Activated CD8-positive, alpha-beta memory T cell treated with anti-CD3 and anti-CD28 coated beads, Interleukin-2, amount 50 U/mL, for 48 hours (primary cell): ENCODE data around the gene PITPNM1.
"Not testable (repeated sequence)": the region's sequence is repeated elsewhere in the genome, so short reads cannot be mapped to it uniquely, and the experiment has no call there.

Source experiments
- DNase-seq: peaks from one replicate; pipeline ENCODE4 v3.0.0-alpha.2; 2020

Gene PITPNM1

DNA sequence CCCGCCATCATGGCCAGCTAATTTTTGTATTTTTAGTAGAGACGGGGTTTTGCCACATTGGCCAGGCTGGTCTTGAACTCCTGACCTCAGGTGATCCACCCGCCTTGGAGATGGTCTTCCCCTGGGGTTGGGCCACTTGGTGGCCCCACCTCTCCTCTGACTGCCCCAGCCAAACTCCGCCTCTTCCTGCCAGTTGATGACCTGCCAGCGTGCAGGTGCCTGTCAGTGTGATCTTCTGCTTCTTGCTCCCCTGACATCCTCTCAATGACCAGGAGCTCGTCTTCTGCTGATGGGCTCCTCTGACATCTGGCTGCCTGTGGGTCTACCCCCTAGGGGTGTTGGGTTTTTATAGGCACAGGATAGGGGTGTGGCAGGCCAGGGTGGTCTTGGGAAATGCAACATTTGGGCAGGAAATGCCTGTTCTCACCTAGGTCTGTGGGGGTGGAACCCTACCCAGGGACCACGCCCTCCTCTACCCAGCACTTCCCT lies 19.2 kb downstream of the PITPNM1 start:
- DNase-seq: peak; percentile 84

DNA sequence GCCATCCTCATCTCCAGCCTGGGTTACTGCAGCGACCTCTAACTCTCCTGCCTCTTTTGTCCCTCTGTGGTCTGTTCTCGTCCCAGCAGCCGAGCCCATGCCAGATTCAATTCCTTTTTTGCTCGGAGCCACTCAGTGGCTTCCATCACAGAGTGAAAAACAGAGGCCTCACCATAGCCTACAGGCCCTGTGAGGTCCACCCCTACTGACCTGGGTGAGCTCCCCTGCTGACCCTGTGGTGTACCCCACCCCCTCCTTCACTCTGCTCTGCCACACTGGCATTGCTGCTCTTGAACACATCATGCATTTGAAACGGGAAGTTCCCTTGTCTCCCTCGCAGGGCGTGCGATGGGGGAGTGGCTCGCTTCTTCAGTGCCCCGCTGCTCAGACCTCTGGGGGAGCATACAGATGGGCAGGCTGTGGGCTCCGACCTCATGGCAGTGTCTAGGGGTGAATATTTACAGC lies 20.3 kb downstream of the PITPNM1 start:
- DNase-seq: peak; percentile 86

DNA sequence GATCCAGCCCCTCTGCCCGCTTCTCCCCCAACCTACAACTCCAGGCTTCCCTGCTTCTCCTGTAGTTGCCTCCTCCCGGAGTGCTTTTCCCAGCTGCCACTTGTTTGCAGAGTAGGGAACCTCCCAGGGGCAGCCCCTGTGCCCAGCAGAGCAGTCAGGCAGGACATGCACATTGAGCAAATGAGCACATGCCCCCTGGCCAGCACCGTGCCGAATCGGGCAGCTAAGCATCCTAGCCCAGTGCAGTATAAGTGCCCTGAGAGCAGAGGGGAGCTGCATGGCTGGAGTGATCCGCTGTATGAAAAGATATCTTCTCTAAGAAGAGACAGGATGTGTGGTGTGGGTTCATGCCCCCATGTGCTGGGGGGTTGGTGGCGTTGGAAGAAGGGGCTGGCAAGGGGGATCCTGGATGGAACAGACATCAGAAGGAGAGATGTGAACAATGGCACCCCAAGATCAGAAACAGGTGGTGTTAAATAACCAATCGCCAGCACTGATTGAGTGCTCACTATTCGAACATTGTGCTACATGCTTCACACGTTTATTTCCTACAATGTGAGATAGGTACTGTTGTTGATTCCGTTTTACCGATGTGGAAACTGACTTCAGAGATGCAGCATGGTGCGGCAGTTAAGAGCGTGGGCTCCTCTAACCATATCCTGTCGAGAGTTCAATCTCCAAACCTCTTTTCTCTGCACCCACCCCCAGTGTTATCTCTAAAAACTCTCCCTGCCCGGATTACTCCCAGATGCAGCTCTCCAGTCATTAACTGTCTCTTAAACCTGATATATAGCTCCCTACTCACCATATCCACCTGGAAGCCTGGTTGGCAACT lies 21.1 kb downstream of the PITPNM1 start:
- peak; percentile 78 for DNase-seq

DNA sequence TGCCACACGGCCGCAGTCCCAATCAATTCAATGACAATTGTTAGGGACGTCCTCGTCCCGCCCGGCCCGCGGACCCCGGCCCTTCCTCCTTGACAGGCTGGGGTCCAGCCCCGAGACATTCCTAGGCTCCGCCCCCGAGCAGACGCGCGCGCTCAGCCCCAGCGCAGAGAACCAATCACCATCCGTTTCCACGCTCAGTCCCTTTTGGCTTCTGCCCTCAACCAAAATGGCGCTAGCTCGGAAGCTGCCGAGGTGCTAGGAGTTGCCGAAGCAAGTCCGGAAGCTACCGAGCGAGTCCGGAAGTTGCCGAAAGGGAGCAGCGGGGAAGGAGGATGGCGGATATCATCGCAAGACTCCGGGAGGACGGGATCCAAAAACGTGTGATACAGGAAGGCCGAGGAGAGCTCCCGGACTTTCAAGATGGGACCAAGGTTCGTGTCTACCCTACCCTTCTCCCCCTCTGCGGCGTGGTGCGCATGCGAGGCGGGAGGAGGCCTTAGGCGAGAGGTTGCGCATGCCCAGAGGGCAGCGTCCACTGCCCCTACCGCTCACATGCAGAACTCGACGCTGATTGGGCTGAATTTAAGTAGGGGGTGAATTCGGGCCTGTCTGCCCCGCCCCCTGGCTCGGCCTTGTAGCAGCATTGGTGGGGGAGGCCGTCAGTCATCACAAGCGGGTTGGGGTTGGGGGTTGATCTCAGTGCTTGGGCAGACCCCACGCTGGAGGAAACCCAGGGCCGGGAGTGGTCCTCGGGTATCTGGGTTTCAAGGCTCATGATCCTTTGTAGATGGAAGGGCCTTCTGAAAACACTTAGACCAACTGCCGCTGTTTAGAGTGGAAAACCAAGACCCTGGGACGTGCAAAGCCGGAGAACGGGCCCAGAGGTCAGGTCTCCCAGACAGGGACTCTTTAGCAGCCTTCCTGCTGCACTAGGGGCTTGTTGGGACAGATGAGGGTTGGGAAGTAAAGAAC lies 22.1 kb downstream of the PITPNM1 start, which contains the start of gene AIP:
Gene AIP, plus strand, starts transcription at position 200 of the 972 bp plus-strand sequence. Its CDS starts 133 bp downstream, at position 333.
- peak; percentile 96 for DNase-seq

DNA sequence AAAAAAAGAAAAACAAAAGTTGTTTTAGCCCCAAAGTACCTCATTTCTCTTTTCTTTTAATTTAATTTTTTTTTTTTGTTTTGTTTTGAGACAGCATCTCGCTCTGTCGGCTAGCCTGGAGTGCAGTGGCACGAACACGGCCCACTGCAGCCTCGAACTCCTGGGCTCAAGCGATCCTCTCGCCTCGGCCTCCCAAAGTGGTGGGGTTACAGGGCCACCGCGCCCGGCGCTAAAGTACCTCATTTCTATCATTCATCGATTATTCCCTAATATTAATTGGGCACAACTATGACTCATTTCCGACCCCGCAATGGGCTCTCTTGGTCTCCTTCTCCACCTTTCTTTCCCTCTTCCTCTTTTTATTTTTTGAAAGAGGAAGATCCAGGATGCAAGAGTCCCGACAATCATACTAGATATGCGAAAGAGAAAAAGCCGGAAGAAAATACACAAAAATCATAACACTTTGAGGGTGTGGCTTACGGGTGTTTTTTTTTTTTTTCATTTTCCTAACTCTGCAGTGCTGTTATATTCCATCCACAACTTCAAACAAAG lies 22.8 kb downstream of the PITPNM1 start:
- DNase-seq: no peak

DNA sequence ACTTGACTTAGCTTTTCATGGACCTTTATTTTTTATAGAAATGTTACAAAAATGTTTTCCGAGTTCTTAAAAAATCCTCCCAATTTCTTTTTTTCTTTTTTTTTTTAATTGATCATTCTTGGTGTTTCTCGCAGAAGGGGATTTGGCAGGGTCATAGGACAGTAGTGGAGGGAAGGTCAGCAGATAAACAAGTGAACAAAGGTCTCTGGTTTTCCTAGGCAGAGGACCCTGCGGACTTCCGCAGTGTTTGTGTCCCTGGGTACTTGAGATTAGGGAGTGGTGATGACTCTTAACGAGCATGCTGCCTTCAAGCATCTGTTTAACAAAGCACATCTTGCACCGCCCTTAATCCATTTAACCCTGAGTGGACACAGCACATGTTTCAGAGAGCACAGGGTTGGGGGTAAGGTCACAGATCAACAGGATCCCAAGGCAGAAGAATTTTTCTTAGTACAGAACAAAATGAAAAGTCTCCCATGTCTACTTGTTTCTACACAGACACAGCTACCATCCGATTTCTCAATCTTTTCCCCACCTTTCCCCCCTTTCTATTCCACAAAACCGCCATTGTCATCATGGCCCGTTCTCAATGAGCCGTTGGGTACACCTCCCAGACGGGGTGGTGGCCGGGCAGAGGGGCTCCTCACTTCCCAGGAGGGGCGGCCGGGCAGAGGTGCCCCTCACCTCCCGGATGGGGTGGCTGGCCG lies 27.7 kb downstream of the PITPNM1 start:
- DNase-seq: not testable (repeated sequence)

DNA sequence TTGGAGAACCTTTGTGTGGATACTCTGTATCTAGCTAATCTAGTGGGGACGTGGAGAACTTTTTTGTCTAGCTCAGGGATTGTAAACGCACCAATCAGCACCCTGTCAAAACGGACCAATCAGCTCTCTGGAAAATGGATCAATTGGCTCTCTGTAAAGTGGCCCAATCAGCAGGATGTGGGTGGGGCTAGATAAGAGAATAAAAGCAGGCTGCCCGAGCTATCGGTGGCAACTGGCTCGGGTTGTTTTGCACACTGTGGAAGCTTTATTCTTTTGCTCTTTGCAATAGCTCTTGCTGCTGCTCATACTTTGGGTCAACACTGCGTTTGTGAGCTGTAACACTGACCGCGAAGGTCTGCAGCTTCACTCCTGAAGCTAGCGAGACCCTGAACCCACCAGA lies 28.5 kb downstream of the PITPNM1 start:
- DNase-seq: not testable (repeated sequence)

DNA sequence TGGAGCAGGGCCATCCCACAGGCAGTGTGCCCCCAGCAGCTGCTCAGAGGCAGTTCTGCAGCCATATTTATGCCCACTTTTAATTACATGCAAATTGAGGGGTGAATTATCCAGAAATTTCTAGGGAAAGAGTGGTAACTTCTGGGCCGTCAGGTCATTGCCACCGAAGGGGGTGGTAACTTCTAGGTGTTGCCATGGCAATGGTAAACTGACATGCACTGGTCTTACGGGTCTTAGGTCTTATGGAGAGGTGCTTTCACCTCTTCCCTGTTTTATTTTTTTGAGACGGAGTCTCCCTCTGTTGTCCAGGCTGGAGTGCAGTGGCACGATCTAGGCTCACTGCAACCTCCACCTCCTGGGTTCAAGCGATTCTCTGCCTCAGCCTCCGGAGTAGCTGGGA lies 32.3 kb downstream of the PITPNM1 start:
- no peak for DNase-seq

DNA sequence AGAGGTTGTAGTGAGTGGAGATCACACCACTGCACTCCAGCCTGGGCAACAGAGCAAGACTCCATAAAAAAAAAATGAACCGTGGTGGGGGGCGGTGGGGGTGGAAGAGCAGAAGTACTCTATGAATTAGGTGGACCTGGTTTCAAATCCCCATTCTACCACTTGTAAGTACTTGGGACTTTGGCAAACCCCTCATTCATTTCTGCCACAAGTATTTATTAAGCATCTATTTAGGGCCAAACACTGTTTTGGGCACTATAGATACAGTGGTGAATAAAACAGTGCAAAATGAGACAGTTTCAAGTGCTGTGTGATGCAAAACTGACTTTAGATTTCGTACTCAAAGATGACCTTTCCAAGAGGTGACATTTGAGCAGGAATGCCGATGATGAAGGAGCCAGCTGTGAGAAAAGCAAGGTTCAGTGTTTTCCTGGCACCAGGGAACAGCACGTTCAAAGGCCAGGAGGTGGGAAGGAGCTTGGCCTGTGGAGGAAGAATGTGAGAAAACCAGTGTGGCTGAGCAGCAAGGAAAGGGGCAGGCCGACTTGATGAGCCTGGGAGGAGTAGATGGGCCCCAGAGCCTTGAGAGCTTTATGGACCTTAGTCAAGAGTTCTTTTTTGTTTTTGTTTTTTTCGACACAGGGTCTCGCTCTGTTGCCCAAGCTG lies 34.7 kb downstream of the PITPNM1 start:
- DNase-seq: no peak

DNA sequence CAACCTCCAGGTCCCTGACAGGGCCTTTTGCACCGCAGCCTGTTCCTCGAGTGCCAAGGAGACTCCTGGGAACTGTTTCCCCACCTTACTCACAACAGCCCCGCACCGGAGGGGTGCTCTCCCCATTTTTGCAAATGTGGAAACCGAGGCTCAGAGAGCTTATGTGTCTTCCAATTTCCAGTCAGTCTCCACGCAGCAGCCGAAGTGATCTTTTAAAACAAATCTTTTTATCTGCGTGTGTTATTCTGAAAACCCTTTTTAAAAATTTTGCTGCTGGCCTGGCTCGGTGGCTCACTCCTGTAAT lies 35.7 kb downstream of the PITPNM1 start:
- no peak for DNase-seq

DNA sequence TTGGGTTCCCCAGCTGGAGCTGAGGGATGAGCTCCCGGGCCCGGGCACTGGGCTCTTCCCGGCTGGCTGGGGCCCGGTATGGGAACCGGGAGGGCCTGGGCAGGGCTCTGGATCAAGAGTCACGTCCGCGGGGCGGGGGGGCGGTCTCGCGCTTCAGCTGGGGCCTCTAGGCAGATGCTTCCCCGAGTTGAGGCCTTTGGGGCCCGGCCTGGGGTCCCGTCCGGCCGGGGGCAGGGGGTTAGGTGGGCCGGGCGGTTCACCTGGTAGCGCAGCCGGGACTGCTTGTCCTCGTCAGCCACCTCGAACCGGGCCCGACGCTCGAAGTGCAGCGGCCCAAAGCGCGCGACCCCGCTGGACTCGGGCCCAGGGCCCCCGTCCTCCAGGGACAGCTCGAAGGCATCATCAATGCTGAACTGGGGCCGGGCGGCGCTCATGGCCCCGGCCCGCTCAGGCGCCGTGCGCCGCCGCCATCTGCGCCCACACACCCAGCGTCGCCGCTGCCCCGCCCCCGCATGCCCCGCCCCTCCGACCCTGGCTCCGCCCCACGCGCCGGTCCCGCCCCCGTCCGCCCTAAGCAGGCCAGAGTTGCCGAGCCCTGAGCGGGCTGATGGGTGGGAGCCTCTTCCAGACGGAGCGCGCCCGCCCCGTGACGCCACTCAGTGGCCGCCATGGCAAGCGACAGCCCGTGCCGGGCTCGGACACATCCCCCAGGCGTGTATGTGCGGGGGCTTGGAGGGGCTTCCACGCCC lies 36.2 kb downstream of the PITPNM1 start, which contains the start of gene TMEM134:
Gene TMEM134, minus strand, starts transcription at position 493 of the 749 bp plus-strand sequence. Its CDS starts 59 bp downstream, at position 434.
- DNase-seq: peak; percentile 99

DNA sequence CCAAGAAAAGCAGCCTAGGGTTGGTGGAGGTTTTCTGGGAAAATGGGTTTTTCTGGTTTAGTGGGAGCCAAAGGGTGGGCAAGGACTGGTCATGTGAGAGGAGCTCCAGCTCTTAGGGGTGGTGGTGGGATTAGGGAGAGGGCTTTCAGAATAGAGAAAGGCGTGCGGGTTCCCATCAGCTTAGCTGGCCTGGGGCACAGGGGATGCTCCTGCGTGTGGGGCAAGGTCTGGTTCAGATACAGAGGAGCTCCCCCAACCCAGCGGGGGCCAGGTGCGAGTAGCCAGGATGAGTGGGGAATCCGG lies 36.8 kb downstream of the PITPNM1 start:
- no peak for DNase-seq

DNA sequence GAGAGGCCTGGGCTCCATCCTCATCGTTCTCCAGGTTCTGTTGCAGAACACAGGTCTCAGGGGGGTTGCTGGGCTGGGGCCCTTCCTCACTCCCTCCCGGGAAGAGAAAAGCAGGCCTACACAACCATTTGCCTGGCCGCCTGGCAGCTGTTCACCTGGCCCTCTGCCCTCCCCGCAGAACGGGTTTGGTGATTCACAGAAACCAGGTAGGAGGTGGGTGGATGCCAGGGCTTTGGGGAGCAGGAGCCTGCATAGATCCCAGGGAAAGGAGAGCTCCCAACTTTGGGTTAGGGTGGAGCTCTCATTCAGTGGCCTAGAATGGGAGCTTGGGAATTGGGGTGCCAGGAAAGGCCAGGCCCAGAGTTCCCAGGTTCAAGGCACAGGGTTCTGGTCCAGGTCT lies 37.1 kb downstream of the PITPNM1 start:
- no peak for DNase-seq

DNA sequence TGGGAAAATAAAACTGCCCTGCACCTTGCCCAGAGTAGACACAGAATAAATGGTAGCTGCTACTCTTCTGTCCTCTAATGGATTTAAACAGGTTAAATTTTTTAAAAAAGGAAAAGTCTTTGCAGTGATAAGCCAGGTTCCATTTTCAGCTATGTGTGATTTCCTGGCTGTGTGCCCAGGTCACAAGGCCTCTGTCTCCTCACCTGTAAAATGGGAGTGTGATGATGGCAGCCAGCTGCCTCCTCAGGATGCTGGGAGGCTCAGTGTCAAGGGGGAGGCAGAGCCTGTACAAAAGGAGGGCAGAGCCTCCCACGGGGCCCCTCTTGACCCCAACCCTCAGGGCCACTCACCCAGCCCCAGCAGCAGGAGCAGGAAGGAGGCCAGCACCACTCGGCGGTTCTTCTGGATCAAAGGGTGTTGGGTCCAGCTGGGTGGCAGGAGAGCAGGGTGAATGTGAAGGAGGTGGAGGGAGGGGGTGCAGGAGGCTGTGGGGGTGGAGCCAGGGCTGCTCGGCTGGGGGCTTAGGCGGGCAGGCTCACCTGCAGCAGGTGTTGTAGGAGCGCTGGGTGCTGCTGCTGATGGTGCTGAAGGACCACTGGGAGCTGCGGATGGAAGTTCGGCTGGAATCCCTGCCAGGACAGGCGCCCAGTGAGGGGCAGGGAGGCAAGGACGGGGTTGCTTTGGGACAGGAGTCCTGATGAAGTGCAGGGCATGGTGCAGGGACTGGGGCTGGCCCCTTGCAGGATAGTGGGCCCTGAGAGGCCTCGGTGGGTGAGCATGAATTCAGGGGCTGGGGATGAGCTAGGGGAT lies 38.0 kb downstream of the PITPNM1 start:
- no peak for DNase-seq

DNA sequence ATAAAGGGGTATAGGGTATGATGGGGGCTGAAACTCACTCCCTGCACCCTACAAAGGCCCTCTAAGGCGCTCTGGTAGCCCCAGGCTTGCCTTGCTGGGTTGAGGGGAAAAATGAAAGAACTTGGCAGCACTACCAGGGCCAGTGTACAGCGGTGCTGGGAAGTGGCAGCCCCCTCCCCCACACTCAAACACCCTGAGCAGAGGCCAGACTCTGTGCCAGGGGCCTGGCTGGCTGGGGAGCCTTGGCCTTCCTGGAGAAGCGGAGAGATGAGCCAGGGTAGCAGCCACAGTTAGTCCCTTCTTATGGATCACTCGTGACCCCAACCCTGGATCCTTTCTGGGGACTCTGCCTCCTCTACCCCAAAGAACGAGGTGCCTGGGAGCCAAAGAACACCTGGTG lies 38.8 kb downstream of the PITPNM1 start:
- no peak for DNase-seq

DNA sequence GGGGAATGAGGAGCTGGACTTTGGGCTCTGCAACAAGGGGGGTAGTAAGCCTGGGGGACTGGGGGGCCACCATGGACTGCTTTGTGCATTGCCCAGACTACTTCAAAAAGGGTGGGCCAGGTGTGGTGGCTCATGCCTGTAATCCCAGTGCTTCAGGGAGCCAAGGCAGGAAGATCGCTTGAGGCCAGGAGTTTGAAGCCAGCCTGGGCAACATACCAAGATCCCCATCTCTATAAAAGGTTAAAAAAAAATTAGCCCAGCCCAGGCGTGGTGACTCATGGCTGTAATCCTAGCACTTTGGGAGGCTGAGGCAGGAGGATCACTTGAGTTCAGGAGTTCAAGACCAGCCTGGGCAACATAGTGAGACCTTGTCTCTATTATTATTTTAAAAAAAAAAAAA lies 39.6 kb downstream of the PITPNM1 start:
- DNase-seq: not testable (repeated sequence)

DNA sequence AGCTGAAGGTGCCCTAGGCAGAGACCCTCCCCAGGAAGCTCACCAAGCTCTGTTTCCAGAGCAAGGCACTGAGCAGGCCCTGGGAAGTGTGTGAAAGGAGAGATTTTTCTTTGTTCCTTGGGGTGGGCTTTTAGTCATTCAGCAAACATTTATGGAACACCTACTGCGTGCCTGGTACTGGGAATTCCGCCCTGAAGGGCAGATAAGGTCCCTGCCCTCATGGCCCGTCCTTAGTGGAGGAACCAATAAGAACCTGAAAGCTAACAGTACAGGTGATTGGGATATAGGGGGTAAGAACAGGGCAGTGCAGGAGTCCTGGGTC lies 40.0 kb downstream of the PITPNM1 start:
- DNase-seq: no peak

DNA sequence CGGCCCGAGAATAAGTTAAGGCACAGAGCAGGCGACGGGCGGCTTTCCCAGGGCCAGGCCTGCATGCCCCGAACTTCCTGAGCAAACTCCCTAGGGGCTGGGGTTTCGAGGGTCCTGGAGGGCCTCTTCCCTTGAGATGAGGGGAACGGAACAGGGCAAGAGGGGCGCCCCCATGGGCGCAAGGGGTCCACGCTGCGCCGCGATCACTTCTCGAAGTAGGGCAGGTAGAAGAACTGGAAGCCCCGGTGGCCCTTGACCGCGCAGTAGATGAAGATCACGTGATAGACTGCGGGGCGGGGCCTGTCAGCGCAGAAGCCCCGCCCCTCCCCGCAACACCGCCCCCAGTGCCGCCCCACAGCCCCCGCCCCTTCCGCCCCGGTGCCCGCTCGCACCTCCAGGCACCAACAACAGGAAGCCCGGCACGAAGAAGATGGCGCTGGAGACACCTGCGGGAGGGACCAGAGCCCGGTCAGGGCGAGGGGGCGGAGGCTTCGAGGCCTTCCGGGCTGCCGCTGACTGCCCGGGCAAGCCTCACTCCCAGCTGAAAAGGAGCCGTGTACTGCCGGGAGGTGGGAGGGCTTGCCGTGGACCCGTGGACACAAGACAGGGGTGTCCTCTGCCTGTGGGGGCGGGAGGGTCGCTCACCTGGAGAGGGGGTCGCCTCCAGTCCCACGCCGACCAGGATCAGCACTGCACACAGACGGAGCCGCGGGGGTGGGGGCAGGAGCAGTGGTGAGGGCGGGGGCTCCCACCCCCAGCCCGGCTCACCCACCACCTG lies 40.6 kb downstream of the PITPNM1 start:
- peak; percentile 94 for DNase-seq

DNA sequence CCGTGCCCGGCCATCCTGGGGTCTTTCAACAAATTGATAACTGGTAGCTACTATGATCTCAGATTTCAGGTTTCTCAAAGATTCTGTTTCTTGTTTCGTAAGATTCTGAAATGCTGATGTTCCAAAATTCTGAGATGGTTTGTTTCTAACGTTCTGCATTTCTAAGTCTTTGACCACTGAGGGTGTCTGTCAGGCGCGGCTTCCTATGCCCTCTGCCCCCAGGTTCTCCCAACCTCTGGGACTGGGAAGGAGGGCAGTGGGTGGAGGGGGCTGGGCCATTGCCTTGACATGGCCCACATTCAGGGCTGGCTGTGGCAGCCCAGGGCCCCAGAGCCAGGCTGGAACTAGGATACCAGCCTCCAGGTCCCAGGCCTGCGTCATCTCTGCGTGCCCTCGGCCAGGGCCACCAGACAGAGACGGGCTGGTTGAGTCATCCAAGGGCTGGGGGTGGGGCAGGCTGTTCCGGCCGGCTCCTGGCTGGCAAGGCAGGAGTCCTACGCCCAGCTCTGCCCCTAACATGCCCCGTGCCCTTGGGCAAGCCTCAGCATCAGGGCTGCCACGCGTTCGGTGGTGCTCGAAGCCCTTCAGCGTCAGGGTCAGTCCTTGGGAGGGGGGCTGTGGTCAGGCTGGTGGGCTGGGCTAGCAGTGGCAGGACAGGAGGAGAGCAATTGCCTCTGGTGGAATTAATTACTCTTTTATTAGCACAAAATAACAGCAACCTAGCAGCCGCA lies 41.3 kb downstream of the PITPNM1 start:
- DNase-seq: no peak
